ENCODE measurements around the gene PLEKHG2. TPM values are rescaled to one million over a fixed set of nuclear protein-coding genes. Genes with fewer than 3 reads are reported as not detected.
A peak's percentile ranks its signal among the peaks of the same experiment; 100 is the strongest.

The PLEKHG2 gene
- total and polyA plus RNA-seq, 9 of the 15 experiments (the other 6 are each of a cell fraction or from before 2014, with no cell fraction given), result 0.98 to 45.7 (median 9.8) TPM

DNA sequence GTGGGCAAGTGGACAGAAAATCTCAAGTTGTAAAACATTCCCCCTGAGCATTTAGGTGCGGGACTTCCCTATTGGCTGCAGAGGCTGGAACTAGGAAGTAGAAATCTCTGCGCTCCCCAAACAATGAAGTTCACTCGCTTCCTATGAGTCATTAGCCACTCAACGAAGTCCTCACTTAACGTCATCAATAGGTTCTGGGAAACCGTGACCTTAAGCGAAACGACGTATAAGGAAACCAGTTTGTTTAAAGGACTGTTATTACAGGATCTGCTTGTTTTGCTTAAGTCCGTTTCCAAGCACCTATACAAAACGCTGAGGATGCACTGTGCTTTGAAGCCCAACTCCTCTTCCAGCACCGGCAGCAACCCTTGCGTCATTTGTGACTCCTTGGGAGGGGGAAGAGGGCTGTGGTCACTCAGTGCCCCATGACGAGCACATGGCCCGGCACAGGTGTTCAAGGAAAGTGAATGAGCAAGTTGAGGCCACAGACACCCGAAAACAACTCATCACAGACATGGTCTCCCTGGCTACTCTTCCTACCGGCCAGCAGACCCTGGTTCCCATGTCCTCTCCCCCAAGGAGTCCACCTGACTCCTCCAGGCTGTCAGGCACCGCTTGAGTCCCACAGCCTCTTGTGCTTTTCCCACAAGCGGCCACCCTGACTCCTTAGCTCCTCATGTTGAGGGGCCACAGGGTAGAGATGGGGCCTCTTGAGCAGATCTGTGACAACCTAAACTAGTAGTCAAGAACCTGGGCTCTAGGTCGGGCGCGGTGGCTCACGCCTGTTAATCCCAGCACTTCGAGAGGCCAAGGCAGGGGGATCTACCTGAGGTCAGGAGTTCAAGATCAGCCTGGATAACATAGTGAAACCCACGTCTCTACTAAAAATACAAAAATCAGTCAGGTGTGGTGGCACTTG lies 18.5 kb downstream of the PLEKHG2 start (continued):
- TF ChIP-seq NFXL1 (CRISPR knock-in tag; IDR thresholded peaks at IDR 0.05) (no peak), XRCC5 (IDR thresholded peaks at IDR 0.05; ENCODE audit: low read depth, low read length) (no peak), PHB2 (IDR thresholded peaks at IDR 0.05; ENCODE audit: low read depth) (no peak), ATF3 (IDR thresholded peaks at IDR 0.05) (peak; percentile 98), ATF3 (CRISPR knock-in tag; conservative IDR thresholded peaks at IDR 0.05) (0 out of 2 replicates have a peak, but pooled peaks have one; percentile 72), CREM (IDR thresholded peaks at IDR 0.05; ENCODE audit: low read depth) (peak; percentile 93), TCF7 (IDR thresholded peaks at IDR 0.05; ENCODE audit: borderline replicate concordance) (no peak), GATAD2B (IDR thresholded peaks at IDR 0.05; ENCODE audit: borderline replicate concordance) (no peak), NCOA6 (IDR thresholded peaks at IDR 0.05) (no peak), CEBPB (tag; IDR thresholded peaks at IDR 0.05) (peak; percentile 85), ZNF324 (CRISPR knock-in tag; IDR thresholded peaks at IDR 0.05) (no peak), RBM15 (IDR thresholded peaks at IDR 0.05; ENCODE audit: insufficient read depth, low read length) (no peak), ZBTB9 (CRISPR knock-in tag; IDR thresholded peaks at IDR 0.05) (no peak), ZNF695 (CRISPR knock-in tag; IDR thresholded peaks at IDR 0.05) (no peak), ZNF184 (CRISPR knock-in tag; IDR thresholded peaks at IDR 0.05) (no peak), ZFX (CRISPR knock-in tag; IDR thresholded peaks at IDR 0.05) (0 out of 2 replicates have a peak, but pooled peaks have one; percentile 45), RHOXF2B (CRISPR knock-in tag; conservative IDR thresholded peaks at IDR 0.05) (no peak)
- TF ChIP-seq, protein P1, sequence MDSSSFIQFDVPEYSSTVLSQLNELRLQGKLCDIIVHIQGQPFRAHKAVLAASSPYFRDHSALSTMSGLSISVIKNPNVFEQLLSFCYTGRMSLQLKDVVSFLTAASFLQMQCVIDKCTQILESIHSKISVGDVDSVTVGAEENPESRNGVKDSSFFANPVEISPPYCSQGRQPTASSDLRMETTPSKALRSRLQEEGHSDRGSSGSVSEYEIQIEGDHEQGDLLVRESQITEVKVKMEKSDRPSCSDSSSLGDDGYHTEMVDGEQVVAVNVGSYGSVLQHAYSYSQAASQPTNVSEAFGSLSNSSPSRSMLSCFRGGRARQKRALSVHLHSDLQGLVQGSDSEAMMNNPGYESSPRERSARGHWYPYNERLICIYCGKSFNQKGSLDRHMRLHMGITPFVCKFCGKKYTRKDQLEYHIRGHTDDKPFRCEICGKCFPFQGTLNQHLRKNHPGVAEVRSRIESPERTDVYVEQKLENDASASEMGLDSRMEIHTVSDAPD (CRISPR knock-in tag; IDR thresholded peaks at IDR 0.05), result no peak
- TF ChIP-seq, protein P2, sequence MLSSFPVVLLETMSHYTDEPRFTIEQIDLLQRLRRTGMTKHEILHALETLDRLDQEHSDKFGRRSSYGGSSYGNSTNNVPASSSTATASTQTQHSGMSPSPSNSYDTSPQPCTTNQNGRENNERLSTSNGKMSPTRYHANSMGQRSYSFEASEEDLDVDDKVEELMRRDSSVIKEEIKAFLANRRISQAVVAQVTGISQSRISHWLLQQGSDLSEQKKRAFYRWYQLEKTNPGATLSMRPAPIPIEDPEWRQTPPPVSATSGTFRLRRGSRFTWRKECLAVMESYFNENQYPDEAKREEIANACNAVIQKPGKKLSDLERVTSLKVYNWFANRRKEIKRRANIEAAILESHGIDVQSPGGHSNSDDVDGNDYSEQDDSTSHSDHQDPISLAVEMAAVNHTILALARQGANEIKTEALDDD (IDR thresholded peaks at IDR 0.05), result no peak
- TF ChIP-seq, protein P3, sequence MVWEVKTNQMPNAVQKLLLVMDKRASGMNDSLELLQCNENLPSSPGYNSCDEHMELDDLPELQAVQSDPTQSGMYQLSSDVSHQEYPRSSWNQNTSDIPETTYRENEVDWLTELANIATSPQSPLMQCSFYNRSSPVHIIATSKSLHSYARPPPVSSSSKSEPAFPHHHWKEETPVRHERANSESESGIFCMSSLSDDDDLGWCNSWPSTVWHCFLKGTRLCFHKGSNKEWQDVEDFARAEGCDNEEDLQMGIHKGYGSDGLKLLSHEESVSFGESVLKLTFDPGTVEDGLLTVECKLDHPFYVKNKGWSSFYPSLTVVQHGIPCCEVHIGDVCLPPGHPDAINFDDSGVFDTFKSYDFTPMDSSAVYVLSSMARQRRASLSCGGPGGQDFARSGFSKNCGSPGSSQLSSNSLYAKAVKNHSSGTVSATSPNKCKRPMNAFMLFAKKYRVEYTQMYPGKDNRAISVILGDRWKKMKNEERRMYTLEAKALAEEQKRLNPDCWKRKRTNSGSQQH (CRISPR knock-in tag; IDR thresholded peaks at IDR 0.05), result 0 out of 2 replicates have a peak, but pooled peaks have one; percentile 13
